GM18519 (cell line): ENCODE data around the gene WDR49.

Source experiments
- ATAC-seq: cut with Tn5 transposase; IDR thresholded peaks from one replicate; pipeline ENCODE4 v1.9.1; 2021; ENCODE audit warnings: mild to moderate bottlenecking, moderate library complexity; ENCODE audit not compliant: unreplicated experiment, low FRiP score

The WDR49 gene

DNA sequence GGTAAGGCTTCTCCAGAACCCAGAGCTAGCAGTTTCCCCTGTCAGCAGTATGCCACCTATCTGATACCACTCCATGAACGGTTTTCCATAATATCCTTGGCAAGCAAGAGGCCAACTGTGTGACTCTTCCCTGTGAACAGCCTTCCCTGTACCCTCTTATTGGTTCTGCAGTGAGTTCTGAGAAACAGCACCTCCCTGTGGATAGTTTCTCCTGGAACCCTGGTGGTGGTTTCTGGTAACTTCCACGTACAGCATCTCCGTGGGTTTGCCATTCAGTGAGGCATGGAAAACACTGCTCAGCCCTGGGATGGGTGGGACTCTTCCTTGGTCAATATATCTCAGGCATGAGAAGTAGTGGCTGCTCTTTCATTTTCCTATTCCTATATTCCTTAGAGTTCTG, 160.5 kb downstream of the WDR49 start:
- ATAC-seq, result no peak

DNA sequence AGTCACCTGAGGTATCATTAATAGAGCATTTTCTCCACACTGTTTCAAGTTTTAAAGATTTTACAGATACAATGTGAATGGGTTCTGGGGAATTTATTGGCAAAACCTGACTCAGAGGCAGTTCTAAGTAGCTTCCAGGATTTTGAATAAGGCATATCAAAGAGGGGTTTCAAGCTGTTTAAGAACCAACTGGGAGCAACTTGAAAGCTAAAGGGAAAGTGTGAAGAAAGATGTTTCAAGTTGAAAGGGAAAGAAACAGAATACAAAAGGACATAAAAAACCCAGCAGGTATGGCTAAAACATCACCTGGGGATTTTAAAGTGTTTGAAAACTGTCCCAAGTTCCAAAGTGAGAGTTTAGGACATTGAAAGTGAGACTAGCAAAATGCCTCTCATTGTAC, 162.1 kb downstream of the WDR49 start:
- ATAC-seq, result no peak

DNA sequence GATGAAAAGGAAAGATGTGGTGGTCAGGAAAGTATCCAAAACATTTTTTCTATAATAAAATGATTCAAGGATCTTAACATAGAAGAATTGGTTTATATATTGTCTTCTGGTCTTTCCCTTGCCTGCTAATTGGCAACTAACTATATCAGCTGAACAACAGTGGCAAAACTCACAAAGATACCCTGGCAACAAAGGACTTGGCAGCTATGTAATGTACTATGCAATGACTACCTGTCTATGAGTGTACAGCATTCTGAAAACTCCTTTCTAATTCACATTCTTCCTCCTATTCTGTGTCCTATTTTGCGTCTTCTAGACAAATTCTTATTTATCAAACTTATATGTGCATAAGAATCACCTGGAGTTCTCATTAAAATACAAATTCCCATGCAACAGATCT, 164.2 kb downstream of the WDR49 start:
- no peak for ATAC-seq

DNA sequence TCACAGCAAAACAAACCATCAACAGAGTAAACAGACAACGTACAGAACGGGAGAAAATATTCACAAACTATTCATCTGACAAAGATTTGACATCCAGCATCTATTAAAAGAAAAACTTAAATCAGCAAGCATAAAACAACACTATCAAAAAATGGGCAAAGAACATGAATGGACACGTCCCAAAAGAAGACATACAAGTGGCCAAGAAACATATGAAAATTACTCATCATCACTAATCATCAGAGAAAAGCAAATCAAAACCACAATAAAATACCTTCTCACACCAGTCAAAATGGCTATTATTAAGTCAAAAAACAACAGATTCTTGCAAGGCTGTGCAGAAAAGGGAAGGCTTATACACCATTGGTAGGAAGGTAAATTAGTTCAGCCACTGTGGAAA, 166.2 kb downstream of the WDR49 start:
- no peak for ATAC-seq

DNA sequence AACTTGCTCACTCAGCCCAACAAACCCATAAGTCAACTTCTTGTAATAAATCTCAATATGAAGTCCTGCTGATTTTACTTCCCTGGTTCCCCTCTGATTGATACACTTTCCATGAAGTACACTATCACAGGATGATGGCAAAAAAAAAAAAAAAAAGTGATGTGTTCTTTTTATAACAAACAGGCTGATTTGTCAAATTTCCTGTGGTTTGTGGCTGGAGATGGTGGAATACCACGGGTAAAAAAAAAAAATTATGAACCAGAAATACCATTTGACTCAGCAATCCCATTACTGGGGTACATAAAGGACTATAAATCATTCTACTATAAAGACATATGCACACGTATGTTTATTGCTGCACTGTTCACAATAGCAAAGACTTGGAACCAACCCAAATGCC, 169.2 kb downstream of the WDR49 start:
- ATAC-seq, result no peak

DNA sequence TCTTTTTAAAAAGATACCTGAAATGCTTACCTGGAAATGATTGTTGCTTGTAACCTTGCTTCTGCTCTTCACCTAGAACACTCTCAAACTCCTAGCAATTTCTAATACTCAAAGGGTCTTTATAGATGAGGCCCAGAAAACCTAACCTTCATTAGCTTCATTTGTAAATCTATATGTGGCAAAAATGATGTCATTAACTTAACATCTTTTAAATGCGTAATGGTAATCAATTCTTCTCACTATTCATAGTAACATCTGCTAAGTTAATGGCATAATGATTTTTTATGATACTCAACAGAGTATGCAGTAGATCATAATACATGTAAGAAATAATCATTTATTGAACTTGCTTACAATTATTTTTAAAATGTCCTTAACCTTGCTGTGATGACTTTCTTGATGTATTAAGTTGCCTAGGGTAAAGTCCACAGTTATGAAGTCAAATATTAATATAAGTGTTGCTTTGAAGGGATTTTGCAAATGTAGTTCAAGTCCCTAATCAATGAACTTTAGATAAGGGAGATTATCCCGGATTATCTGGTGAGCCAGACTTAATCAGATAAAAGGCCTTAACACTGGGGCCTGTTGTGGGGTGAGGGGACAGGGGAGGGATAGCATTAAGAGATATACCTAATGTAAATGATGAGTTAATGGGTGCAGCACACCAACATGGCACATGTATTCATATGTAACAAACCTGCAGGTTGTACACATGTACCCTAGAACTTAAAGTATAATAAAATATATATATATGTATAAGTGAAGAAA, 169.8 kb downstream of the WDR49 start:
- ATAC-seq, result no peak

DNA sequence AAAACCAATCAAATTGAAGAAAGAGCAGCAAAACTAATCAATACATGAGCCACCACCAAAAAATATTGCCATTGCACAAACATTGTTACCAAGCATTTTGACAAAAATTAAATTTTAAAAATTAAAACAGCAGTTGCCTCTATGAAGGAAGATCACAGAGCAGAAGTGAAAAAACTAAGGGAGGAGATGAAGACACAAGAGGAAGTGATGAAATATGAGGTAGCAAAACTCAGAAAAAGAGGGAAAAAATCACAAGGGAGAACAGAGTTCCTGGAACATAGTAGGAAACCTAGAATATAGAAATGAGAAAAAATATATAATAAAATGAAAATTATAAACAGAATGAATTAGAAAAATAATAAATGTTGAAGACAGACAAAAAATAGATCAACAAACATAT, 172.6 kb downstream of the WDR49 start:
- no peak for ATAC-seq

DNA sequence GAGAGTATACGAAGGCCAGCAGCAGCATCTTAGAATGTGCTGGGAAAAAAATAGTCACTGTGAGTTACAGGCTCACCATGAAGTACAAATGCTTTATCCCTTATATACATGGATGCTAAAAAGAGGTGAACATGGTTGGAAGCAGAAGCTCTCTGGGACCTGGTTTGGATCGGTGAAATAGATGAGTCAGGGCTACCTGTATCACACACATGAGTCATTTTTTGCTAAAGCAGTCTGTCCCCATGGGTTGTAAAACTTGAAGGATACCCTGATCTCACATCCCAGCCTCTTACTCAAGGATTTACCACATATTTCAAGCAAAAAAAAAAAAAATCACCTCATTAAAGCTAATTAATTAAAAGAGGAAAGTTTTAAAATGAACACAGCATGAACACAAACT, 173.0 kb downstream of the WDR49 start:
- no peak for ATAC-seq

DNA sequence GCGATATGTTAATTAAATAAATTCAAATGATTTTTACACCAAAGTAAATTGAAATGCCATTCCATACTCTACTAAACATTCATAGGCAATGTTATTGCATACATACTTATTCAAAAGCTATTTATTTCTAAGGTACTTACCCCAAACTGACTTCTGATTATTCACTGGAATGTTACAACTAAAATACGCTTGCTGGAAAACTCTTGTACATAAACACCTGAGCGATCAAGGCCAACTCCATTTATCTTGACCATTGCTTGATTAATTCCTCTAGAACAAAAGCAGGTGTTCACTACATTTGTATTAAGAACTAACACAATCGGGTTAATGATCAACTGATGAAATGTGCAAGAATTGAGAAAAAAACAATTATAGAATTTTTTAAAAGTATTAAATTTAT, 179.9 kb downstream of the WDR49 start, which contains the start of gene SERPINI2:
TSS of gene SERPINI2 (minus strand) at position 180 of the 400 bp plus-strand sequence. CDS start 2,208 bp downstream, outside the sequence.
- no peak for ATAC-seq

DNA sequence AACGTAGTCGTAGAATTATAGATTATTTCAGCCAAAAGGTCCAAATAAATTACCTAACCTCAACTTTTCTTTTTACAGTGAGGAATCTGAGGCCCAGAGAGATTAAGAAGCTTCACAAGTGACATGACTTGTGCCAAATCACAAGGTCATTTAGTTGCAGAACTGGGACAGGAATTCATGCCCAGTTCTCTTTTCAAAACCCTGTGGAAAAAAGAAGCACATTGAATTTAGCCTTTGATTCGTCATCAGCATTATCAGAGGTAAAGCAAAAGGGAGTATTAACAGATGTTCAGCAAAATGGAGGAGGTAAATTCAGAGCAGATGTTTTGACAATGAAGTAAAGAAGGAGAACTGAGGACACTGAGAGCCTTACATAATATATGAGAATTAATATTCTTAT, 184.4 kb downstream of the WDR49 start:
- ATAC-seq, result no peak

DNA sequence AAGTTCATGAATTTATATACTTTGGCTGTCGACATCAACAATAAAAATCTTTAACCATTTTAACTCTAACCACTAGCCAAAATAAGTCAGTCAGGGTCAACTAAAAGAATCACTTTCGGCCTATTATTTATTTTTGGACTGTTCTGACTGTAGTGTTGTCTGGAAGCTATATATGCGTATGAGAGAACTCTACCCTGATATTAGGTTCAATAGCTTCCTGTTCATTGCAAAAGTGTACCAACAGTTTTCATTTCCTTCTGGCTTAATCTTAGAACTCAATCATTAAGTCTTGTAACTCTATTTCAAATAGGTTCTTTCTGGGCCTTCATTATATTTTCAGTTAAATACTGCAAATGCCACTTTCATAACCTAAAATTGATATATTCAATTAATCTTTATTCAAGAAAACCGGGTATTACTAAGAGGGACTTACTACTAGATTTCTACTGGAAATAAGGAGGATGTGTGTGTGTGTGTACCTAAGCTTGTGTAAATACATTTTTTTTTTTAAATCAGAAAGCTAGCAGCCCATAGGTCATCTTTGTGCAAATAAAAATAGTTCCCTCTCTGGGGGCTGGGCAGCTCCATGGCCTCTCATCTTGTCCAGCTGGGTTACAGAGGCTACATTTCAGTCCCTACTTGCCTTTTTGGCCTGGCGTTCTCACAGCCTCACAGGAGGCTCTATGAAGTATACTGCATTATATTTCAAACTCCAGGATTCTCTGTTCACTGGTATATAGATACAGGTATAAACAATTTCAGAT, 185.7 kb downstream of the WDR49 start:
- ATAC-seq, result no peak

DNA sequence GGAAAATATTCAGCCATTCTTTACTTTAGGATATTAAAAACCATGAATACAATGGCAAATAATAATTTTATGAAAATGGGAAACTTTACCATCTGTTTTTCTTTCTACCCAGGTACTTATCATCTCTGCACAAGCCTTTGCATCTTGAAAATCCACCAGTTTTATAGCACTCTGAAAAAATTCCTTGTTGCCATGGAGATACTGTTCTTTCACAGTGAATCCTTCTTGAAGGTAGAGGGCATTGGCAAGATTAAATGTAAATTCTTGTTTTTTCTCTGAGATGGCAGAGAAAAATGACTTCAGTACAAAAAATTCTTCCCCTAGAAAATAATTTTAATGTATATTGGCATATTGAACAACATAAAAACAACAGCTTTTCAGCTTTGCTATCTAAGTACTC, 186.8 kb downstream of the WDR49 start:
- ATAC-seq, result no peak

DNA sequence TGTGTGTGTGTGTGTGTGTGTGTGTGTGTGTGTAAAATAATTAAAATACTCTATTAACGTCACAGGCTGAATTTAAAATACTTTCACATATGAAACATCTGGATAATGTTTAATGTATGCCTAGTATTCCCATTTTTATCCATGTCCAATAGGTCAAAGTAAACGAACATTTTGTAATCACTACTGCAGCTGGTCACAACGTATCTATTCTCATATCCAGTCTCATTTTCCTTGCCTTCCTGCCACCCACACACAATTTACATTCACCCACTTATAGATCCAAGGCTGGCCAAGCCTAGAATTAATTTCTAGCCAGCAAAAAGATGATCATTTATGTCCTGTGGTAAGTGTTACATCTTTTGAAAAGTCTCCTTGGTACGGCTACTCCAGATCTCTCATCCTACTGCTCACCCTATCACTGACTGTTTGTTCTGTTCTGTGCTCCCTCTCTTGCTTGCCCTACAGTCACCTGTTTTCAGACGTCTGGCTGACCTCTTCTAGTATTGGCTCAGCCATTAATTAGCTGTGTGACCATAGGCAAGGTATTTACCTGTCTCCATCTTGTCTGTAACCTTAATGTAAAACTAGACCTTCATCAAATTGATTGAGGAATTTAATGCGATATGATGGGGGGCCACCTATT, 197.5 kb downstream of the WDR49 start:
- ATAC-seq, result no peak

DNA sequence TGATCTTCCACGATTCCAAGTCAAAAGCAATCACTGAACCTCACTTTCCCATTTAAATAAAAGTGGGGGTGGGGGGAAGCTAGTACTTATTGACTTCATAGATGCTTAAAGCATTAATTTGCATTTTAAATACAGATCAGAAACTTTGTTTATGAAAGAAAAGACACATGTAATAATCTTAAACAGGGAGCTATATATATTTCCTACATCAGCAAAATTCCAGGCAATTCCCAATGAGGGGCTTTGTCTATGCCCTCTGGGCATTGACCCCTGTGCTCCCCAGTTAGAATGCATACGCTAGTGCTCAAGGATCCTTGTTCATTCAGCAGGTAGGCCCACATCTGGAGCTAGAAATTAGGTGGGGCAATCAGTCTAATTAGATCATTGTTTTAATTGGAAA, 199.9 kb downstream of the WDR49 start:
- no peak for ATAC-seq

DNA sequence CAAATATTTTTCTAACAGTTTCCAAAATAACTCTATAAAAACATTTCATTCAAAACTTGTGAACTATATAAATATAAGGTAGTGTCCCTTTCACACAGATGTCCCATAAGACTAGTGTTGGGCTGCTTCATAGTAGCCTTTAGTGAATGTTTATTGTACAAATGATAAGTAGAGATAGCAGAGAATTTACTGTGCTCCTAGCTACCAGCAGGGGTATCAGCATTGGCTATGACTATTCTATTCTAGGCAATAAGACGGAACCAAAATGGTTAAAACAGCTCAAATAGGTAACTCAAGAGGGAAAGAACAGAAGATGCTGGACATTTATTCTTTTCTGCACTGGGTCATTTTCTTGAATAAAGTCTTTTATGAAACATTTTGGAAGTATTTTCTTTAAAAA, 202.5 kb downstream of the WDR49 start:
- no peak for ATAC-seq

DNA sequence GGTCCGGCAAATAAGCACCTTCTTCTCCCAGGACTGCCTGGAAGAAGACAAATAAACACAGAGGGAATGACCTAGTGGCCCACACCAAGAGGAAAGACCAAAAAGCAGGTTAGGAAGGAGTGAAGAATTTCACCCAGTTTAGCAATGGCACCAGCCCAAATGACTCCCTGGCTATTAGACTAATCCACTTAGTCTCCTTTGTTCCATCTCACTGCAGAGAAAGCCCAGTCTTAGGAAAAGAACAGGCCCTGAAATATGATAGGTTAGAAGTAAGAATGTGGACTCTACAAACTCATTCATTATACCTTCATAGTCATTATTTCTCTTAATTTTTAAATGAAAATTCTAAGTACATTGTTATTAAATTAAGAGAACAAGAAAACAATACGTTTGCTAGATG, 203.1 kb downstream of the WDR49 start:
- ATAC-seq, result no peak

DNA sequence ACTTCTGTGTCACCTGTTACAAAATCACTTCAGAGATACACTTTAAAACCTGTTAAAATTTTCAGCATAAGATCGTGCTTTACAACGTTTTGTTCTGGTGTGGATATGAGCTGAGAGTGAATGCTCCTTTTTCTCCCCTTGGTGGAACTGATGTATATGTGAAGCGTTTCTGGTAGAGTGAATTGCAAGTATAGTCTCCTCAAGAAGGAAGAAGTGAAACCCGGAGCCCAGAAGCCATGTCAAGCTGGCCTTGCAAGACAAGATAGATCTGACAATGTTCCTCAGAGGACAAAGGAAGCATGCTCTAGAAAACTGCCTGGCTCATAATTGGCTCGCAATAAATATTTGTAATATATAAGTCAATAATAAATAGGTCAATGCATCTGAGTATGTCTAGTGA, 203.5 kb downstream of the WDR49 start:
- ATAC-seq, result peak; percentile 43

DNA sequence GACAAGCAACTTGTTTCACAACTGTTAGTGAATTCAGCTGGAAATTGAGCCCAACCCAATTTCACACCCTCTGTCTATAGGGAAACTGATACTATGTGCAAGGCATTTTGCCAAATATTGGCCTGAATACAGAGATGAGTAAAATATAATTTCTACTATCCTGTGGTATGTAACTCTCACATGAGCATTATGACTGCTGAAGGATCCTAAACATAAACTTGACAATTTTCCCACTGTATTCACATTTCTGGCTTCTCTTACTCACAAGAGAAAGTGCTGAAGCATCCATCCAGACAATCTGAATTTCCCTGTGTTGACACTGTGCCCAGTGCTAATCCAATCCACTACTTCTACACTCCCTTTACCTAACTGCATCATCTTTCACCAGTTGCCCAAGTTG, 208.3 kb downstream of the WDR49 start:
- no peak for ATAC-seq

DNA sequence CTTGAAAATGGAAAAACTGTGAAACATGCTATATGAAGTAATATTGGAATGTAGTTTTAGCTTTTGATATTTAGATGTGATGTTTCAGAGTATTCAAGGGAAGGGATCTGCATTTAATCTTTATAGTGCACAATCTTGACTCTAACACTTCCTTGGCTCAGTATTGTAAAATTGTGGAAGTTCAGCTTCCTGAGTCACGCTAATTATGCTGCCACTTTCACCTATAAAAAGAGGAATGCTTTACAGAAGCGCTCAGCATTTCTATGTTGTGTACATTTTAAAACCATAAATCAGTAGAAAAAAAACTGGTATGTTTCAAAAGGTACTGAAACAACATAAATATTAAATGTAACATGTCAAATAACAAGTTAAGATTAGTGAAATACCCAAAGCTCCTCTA, 212.5 kb downstream of the WDR49 start:
- no peak for ATAC-seq

DNA sequence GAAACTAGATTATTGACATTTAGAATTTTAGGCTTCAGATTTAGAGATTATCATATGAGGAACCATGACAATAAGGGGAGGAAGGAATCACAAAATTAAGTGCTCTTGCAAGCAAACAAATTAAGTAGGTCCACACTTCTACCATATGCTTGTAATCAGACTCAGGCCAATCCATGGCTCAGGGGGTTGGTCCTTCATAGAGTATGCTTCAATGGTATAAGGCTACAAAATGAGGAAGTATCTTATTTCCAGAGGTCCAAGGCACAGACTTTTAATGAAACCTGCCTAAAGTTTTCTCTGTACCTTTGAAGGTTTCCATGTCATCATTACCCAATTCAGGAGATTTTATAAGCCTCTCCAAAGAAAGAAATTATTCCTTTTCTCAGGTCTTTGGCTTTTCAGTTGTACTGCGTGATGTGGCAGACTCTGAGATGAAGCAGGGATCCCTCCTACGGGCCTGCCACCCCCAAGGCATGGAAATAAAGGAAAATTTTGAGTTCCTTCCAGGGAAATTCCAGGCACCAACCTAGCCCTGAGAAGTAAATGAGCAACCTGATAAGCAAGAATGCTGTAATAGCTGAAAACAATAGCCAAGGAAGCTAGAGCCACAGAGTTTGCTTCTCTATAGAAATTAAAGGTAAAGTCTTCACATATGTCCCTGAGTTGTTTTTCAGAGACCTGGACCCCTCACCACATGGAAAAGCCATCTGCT, 216.2 kb downstream of the WDR49 start:
- no peak for ATAC-seq
